HCT116 (cell line): ENCODE data around the gene HPCA.

Experiments
- JUND ChIP-seq: IDR thresholded peaks from 2 replicates; pipeline ENCODE4 v1.6.1; 2012
- POLR2A ChIP-seq: IDR thresholded peaks from 2 replicates; pipeline ENCODE4 v1.7.0; 2011; ENCODE audit warnings: borderline replicate concordance; ENCODE audit not compliant: insufficient read depth, insufficient read length; ENCODE audit errors: extremely low read depth
- POLR2AphosphoS5 ChIP-seq: IDR thresholded peaks from 2 replicates; pipeline ENCODE4 v1.6.1; 2011; ENCODE audit warnings: mild to moderate bottlenecking, low read depth, low read length, moderate library complexity
- YY1 ChIP-seq: IDR thresholded peaks from 2 replicates; pipeline ENCODE4 v1.6.1; 2011; ENCODE audit warnings: low read length, low read depth, moderate library complexity, mild to moderate bottlenecking; ENCODE audit not compliant: insufficient replicate concordance; ENCODE audit errors: extremely low read depth
- TF ChIP-seq, protein P1 (sequence below), 3 experiments: fragments of 200-600 bp in 1 of 3; sonication (generic) in 1 of 3; IDR thresholded peaks in 2 of 3; conservative IDR thresholded peaks in 1 of 3; 2 replicates each; pipeline ENCODE4 v1.5.1; 2012 to 2017; ENCODE audit warnings: low read depth in 2 of 3, low read length in 2 of 3, antibody characterized with exemption in 1 of 3, borderline replicate concordance in 1 of 3, control low read depth in 1 of 3, mild to moderate bottlenecking in 1 of 3, mixed read lengths in 1 of 3, mixed run types in 1 of 3, moderate library complexity in 1 of 3; ENCODE audit not compliant: insufficient read depth in 1 of 3

DNA sequence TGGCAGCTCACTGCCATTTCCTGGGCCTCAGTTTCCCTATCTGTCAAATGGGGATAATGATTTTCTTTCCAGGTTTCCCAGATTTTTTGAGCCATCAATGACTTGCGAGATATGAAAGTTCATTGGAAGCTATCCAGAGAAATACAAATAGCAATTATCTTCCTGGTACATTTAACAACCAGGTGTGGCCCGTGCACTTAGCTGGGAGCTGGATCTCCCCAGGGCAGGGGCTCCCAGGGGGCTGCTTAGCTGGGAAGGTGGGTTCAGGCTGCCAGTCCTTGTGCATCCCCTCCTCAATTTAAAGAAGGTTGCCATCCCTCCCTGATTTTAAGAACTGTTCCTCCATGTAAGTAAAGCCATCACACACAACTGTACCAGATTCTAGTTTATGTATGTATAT lies 18.5 kb downstream of the HPCA start:
- TF ChIP-seq, protein P1, sequence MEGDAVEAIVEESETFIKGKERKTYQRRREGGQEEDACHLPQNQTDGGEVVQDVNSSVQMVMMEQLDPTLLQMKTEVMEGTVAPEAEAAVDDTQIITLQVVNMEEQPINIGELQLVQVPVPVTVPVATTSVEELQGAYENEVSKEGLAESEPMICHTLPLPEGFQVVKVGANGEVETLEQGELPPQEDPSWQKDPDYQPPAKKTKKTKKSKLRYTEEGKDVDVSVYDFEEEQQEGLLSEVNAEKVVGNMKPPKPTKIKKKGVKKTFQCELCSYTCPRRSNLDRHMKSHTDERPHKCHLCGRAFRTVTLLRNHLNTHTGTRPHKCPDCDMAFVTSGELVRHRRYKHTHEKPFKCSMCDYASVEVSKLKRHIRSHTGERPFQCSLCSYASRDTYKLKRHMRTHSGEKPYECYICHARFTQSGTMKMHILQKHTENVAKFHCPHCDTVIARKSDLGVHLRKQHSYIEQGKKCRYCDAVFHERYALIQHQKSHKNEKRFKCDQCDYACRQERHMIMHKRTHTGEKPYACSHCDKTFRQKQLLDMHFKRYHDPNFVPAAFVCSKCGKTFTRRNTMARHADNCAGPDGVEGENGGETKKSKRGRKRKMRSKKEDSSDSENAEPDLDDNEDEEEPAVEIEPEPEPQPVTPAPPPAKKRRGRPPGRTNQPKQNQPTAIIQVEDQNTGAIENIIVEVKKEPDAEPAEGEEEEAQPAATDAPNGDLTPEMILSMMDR (IDR thresholded peaks at IDR 0.05 in 2 of 3, conservative IDR thresholded peaks at IDR 0.05 in 1 of 3; ENCODE audit: borderline replicate concordance in 1 of 3, insufficient read depth in 1 of 3, low read depth in 2 of 3, low read length in 2 of 3) = no peak
- TF ChIP-seq POLR2AphosphoS5 (no peak), YY1 (no peak), POLR2A (no peak), JUND (no peak)
